MM.1S (cell line): ENCODE results near the gene CRB1.

Experiments
- DNase-seq: peaks from one replicate; pipeline ENCODE4 v3.0.0-alpha.2; 2015
- H2AFZ ChIP-seq: fragments of 300-600 bp; sonication (generic); 2 replicates; pipeline ENCODE4 v1.6.0; 2016; ENCODE audit warnings: antibody characterized with exemption, low read length
- H3F3A ChIP-seq: fragments of 300-600 bp; sonication (generic); 2 replicates; pipeline ENCODE4 v1.6.1; 2016; ENCODE audit warnings: mild to moderate bottlenecking, antibody characterized with exemption, low read length, moderate library complexity, mixed read lengths; ENCODE audit not compliant: insufficient read depth
- H3K27ac ChIP-seq: fragments of 300-600 bp; sonication (generic); 2 replicates; pipeline ENCODE4 v1.5.1; 2016; ENCODE audit warnings: mild to moderate bottlenecking, low read length
- H3K27me3 ChIP-seq: fragments of 300-600 bp; sonication (generic); replicated peaks from 2 replicates; pipeline ENCODE4 v1.6.0; 2016; ENCODE audit warnings: low read length; ENCODE audit not compliant: insufficient read depth
- H3K36me3 ChIP-seq: fragments of 300-600 bp; sonication (generic); replicated peaks from 2 replicates; pipeline ENCODE4 v1.6.1; 2016; ENCODE audit warnings: mild to moderate bottlenecking, low read length, mixed read lengths; ENCODE audit not compliant: insufficient read depth
- H3K4me1 ChIP-seq: fragments of 300-600 bp; sonication (generic); 2 replicates; pipeline ENCODE4 v1.6.1; 2016; ENCODE audit warnings: low read length, mixed read lengths
- H3K4me2 ChIP-seq: fragments of 300-600 bp; sonication (generic); 2 replicates; pipeline ENCODE4 v1.6.0; 2016; ENCODE audit warnings: low read depth, low read length
- H3K4me3 ChIP-seq: fragments of 300-600 bp; sonication (generic); 2 replicates; pipeline ENCODE4 v1.5.1; 2016; ENCODE audit warnings: low read length, mixed read lengths
- H3K79me2 ChIP-seq: fragments of 300-600 bp; sonication (generic); 2 replicates; pipeline ENCODE4 v1.6.1; 2016; ENCODE audit warnings: mixed run types, low read length, mixed read lengths
- H3K9ac ChIP-seq: fragments of 300-600 bp; sonication (generic); 2 replicates; pipeline ENCODE4 v1.6.1; 2016; ENCODE audit warnings: low read length, mixed read lengths
- H3K9me2 ChIP-seq: fragments of 300-600 bp; sonication (generic); replicated peaks from 2 replicates; pipeline ENCODE4 v1.6.1; 2016; ENCODE audit warnings: mild to moderate bottlenecking, low read length, mixed read lengths; ENCODE audit not compliant: insufficient read depth
- H3K9me3 ChIP-seq: fragments of 300-600 bp; sonication (generic); replicated peaks from 2 replicates; pipeline ENCODE4 v1.6.1; 2016; ENCODE audit warnings: mild to moderate bottlenecking, low read length, mixed read lengths; ENCODE audit not compliant: insufficient read depth
- H4K20me1 ChIP-seq: fragments of 300-600 bp; sonication (generic); 2 replicates; pipeline ENCODE4 v1.6.1; 2016; ENCODE audit warnings: mild to moderate bottlenecking, low read length, moderate library complexity, mixed read lengths; ENCODE audit not compliant: insufficient read depth
- EZH2 ChIP-seq: fragments of 300-600 bp; sonication (generic); optimal IDR thresholded peaks from 2 replicates; pipeline ENCODE3; 2017; ENCODE audit warnings: low read depth, mild to moderate bottlenecking, antibody characterized with exemption, low read length, mixed read lengths
- EZH2phosphoT487 ChIP-seq: fragments of 300-600 bp; sonication (generic); IDR thresholded peaks from 2 replicates; pipeline ENCODE4 v1.6.1; 2018; ENCODE audit warnings: antibody characterized with exemption, low read length
- TF ChIP-seq, protein P1 (sequence below): fragments of 300-600 bp; sonication (generic); IDR thresholded peaks from 2 replicates; pipeline ENCODE4 v1.5.1; 2016; ENCODE audit warnings: antibody characterized with exemption, low read length, mixed read lengths

Gene CRB1

DNA sequence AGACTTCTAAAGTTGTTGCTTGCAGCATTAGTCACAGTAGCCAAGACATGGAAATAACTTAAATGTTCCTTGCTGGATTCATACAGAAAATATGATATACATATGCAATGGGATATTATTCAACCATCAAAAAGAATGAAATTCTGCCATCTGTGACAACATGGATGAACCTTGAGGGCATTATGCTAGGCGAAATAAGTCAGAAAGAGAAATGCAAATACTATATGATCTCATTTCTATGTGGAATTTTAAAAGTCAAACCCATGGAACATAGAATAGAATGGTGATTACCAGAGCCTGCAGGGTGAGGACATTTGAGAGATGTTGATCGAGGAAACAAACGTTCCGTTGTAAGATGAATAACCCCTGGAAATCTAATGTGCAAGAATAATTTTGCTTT lies 43.0 kb downstream of the CRB1 start:
- H3K4me1 ChIP-seq = no peaks in the 10 kb centered on the region
- H4K20me1 ChIP-seq = no peaks in the 10 kb centered on the region
- H3K4me3 ChIP-seq = no peak overlapping the region
- no peaks in the 10 kb centered on the region for H3F3A ChIP-seq
- H3K27ac ChIP-seq = no peak overlapping the region
- TF ChIP-seq EZH2 (no peak), EZH2phosphoT487 (no peak)
- TF ChIP-seq, protein P1, sequence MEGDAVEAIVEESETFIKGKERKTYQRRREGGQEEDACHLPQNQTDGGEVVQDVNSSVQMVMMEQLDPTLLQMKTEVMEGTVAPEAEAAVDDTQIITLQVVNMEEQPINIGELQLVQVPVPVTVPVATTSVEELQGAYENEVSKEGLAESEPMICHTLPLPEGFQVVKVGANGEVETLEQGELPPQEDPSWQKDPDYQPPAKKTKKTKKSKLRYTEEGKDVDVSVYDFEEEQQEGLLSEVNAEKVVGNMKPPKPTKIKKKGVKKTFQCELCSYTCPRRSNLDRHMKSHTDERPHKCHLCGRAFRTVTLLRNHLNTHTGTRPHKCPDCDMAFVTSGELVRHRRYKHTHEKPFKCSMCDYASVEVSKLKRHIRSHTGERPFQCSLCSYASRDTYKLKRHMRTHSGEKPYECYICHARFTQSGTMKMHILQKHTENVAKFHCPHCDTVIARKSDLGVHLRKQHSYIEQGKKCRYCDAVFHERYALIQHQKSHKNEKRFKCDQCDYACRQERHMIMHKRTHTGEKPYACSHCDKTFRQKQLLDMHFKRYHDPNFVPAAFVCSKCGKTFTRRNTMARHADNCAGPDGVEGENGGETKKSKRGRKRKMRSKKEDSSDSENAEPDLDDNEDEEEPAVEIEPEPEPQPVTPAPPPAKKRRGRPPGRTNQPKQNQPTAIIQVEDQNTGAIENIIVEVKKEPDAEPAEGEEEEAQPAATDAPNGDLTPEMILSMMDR = no peak
- H3K9ac ChIP-seq = no peak overlapping the region
- H3K9me2 ChIP-seq = no peaks in the 10 kb centered on the region
- DNase-seq = no peak
- H3K79me2 ChIP-seq = no peaks in the 10 kb centered on the region
- no peaks in the 10 kb centered on the region for H3K27me3 ChIP-seq
- no peak overlapping the region for H3K4me2 ChIP-seq
- H3K36me3 ChIP-seq = no peaks in the 10 kb centered on the region
- H2AFZ ChIP-seq = no peak overlapping the region
- no peaks in the 10 kb centered on the region for H3K9me3 ChIP-seq

DNA sequence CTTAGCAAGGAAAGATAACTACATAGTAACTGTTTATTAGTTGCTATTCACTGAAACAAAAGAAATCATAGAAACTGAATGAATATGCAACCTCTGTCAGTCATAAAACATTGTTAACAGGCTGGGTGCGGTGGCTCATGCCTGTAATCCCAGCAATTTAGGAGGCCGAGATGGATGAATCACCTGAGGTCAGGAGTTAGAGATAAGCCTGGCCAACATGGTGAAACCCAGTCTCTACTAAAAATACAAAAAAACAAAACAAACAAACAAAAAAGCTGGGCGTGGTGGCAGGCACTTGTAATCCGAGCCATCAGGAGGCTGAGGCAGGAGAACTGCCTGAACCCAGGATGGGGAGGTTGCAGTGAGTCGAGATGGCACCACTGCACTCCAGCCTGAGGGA lies 44.1 kb downstream of the CRB1 start:
- TF ChIP-seq EZH2 = no peak
- TF ChIP-seq, protein P1 = no peak
- TF ChIP-seq EZH2phosphoT487 = no peak
- Histone ChIP-seq H3K27ac (no peak overlapping the region), H3K9me3 (no peaks in the 10 kb centered on the region), H3K27me3 (no peaks in the 10 kb centered on the region), H3K4me1 (no peaks in the 10 kb centered on the region), H3F3A (no peaks in the 10 kb centered on the region), H3K9ac (no peak overlapping the region), H3K4me3 (no peak overlapping the region), H3K79me2 (no peaks in the 10 kb centered on the region), H3K9me2 (no peaks in the 10 kb centered on the region), H4K20me1 (no peaks in the 10 kb centered on the region), H2AFZ (no peak overlapping the region), H3K4me2 (no peak overlapping the region), H3K36me3 (no peaks in the 10 kb centered on the region)
- no peak for DNase-seq

DNA sequence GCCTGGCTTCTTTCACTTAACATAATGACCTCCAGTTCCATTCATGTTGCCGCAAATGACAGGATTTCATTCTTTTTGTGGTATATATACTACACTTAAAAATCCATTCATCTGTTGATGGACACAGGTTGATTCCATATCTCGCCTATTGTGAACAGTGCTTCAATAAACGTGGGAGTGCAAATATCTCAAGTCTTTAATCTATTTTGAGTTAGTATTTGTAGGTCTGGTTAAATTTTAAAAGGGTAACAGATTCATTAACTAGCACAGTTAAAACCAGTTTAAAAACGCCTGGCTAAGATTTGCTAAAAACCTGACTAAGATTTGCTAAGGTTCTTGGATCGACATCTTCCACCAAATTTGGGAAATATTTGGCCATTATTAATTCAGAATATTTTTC lies 45.7 kb downstream of the CRB1 start:
- H3K4me3 ChIP-seq = no peak overlapping the region
- DNase-seq = no peak
- TF ChIP-seq, protein P1 = no peak
- TF ChIP-seq EZH2phosphoT487 (no peak), EZH2 (no peak)
- H3K27ac ChIP-seq = no peak overlapping the region
- H3K9ac ChIP-seq = no peak overlapping the region
- H3K27me3 ChIP-seq = no peaks in the 10 kb centered on the region
- no peaks in the 10 kb centered on the region for H3K9me3 ChIP-seq
- no peak overlapping the region for H2AFZ ChIP-seq
- H4K20me1 ChIP-seq = no peaks in the 10 kb centered on the region
- no peaks in the 10 kb centered on the region for H3K79me2 ChIP-seq
- no peaks in the 10 kb centered on the region for H3K9me2 ChIP-seq
- no peaks in the 10 kb centered on the region for H3F3A ChIP-seq
- no peak overlapping the region for H3K4me2 ChIP-seq
- no peaks in the 10 kb centered on the region for H3K36me3 ChIP-seq
- no peaks in the 10 kb centered on the region for H3K4me1 ChIP-seq
